SH-SY5Y (cell line): ENCODE data around the gene SH2D7.

ENCODE experiments used
- GATA2 ChIP-seq: IDR thresholded peaks from 2 replicates; pipeline ENCODE4 v1.6.1; 2011; ENCODE audit warnings: mild to moderate bottlenecking, low read depth, low read length
- GATA3 ChIP-seq: IDR thresholded peaks from 2 replicates; pipeline ENCODE4 v1.6.1; 2011; ENCODE audit warnings: low read depth, mild to moderate bottlenecking, low read length, moderate library complexity

Gene SH2D7

GRCh38 chr15:78146425-78147154 is 54.2 kb downstream of the SH2D7 start:
- TF ChIP-seq GATA3: no peak
- no peak for TF ChIP-seq GATA2

GRCh38 chr15:78147566-78147965 is 55.2 kb downstream of the SH2D7 start:
- no peak for TF ChIP-seq GATA3
- no peak for TF ChIP-seq GATA2

DNA sequence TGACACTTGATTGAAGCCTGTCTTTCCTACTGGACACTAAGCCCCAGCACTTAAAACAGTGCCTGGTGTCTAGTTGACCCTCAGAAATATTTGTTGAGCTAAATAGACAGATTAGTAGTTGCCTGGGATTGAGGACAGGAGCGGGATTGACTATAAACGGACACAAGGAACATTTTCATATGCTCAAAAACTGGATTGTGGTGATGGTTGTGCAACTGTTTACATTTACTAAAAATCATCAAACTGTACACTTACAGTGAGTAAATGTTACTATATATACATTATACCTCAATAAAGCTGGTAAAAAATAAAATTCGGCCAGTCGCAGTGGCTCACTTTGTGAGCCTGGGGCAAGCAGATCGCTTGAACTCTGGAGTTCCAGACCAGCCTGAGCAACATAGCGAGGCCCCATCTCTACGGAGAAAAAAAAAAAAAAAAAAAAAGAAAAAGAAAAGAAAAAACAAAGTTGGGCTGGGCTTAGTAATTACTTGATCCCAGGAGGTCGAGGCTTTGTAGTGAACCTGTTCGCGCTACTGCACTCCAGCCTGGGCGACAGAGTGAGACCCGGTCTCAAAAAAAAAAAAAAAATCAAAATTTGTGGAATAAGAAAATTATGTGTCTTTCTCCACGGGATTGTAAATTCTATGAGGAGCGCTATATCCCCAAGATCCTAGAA is 56.2 kb downstream of the SH2D7 start:
- TF ChIP-seq GATA2 (no peak), GATA3 (no peak)

- TF ChIP-seq GATA3: no peak
- no peak for TF ChIP-seq GATA2
These were observed 56.9 kb downstream of the SH2D7 start, which contains the start of gene IDH3A for GRCh38 chr15:78149068-78149804. IDH3A (plus strand) TSS chr15:78149362; CDS start chr15:78149404, 42 bp downstream.

GRCh38 chr15:78149805-78150751 is 57.7 kb downstream of the SH2D7 start:
- TF ChIP-seq GATA2 (no peak), GATA3 (no peak)
